Caco-2 (cell line): ENCODE results near the gene DNAJB13. TPM values are rescaled to one million over a fixed set of nuclear protein-coding genes. Genes with fewer than 3 reads are reported as not detected.

ENCODE experiments used
- BruUV-seq: library from RNA; stranded (reverse); fragments of 400-500 nt; replicated peaks from 2 replicates; lab custom pipeline; 2021; lab: Mats Ljungman, UMichigan
- CTCF ChIA-PET: fragments of 300-600 bp; sonication (Branson Sonifier 250); formaldehyde crosslinking; loops from one replicate; lab custom pipeline; 2022; ENCODE audit warnings: antibody characterized with exemption; lab: Charles Lee
- POLR2A ChIA-PET: fragments of 300-600 bp; sonication (Branson Sonifier 250); formaldehyde crosslinking; loops from one replicate; lab custom pipeline; 2022; ENCODE audit warnings: antibody characterized with exemption; lab: Charles Lee
- DNase-seq, 2 experiments: peaks; one replicate each; pipeline versions ENCODE4 v3.0.0 to v3.0.0-alpha.2; 2020 to 2022
- H3K27me3 ChIP-seq: replicated peaks from 2 replicates; pipeline ENCODE4 v1.6.0; 2011; ENCODE audit warnings: low read length; ENCODE audit not compliant: control insufficient read depth, insufficient read depth
- H3K36me3 ChIP-seq: 2 replicates; pipeline ENCODE4 v1.5.1; 2011; ENCODE audit warnings: low read length; ENCODE audit not compliant: control insufficient read depth, insufficient read depth
- H3K4me1 ChIP-seq: fragments of 250-450 bp; sonication (Bioruptor Pico); 2 replicates; pipeline ENCODE4 v1.5.1; 2020; ENCODE audit warnings: mild to moderate bottlenecking
- H3K4me3 ChIP-seq: 2 replicates; pipeline ENCODE4 v1.5.1; 2011; ENCODE audit warnings: low read depth, mild to moderate bottlenecking, control low read depth, low read length
- H3K9me3 ChIP-seq: fragments of 250-450 bp; sonication (Bioruptor Pico); 2 replicates; pipeline ENCODE4 v1.5.1; 2020; ENCODE audit warnings: mild to moderate bottlenecking, moderate library complexity
- H3K27ac Mint-ChIP-seq: one replicate; pipeline ENCODE4 v1.8.0; 2022; ENCODE audit warnings: mixed read lengths; ENCODE audit not compliant: unreplicated experiment
- H3K27me3 Mint-ChIP-seq: one replicate; pipeline ENCODE4 v1.8.0; 2022; ENCODE audit warnings: mixed read lengths; ENCODE audit not compliant: insufficient read depth, unreplicated experiment
- H3K36me3 Mint-ChIP-seq: one replicate; pipeline ENCODE4 v1.8.0; 2022; ENCODE audit warnings: mild to moderate bottlenecking, mixed read lengths; ENCODE audit not compliant: insufficient read depth, unreplicated experiment
- H3K4me1 Mint-ChIP-seq: one replicate; pipeline ENCODE4 v1.8.0; 2022; ENCODE audit warnings: low read depth, mixed read lengths; ENCODE audit not compliant: unreplicated experiment
- H3K4me3 Mint-ChIP-seq: one replicate; pipeline ENCODE4 v1.8.0; 2022; ENCODE audit warnings: mild to moderate bottlenecking, moderate library complexity, mixed read lengths; ENCODE audit not compliant: unreplicated experiment
- H3K9me3 Mint-ChIP-seq: one replicate; pipeline ENCODE4 v1.8.0; 2022; ENCODE audit warnings: mixed read lengths; ENCODE audit not compliant: unreplicated experiment
- CTCF ChIP-seq, 2 experiments: fragments of 200-600 bp in 1 of 2; IDR thresholded peaks; 1 replicate in 1 of 2; 2 replicates in 1 of 2; pipeline versions ENCODE4 v1.5.1 to v1.8.0; 2011 to 2022; ENCODE audit warnings: antibody characterized with exemption in 1 of 2, control low read depth in 1 of 2, inconsistent platforms in 1 of 2, low read depth in 1 of 2, low read length in 1 of 2, mild to moderate bottlenecking in 1 of 2, moderate library complexity in 1 of 2; ENCODE audit not compliant: insufficient read depth in 1 of 2, severe bottlenecking in 1 of 2, unreplicated experiment in 1 of 2
- intact Hi-C: fragments of 100-400 bp; cut with micrococcal nuclease; formaldehyde crosslinking; loops from one replicate; pipeline ENCODE4 v1.10.0; 2022; ENCODE audit not compliant: unreplicated experiment
- total RNA-seq: library from RNA; stranded (reverse); gene quantifications from 2 replicates; pipeline ENCODE4 v1.2.3, GENCODE V29; 2022

The DNAJB13 gene
- total RNA-seq, 1 experiment from 2014 or later, result 0.52 TPM

GRCh38 chr11:74015919-74016684 lies 65.3 kb downstream of the DNAJB13 start:
- CTCF ChIA-PET, result no interaction called here
- no peak overlapping the region for H3K27ac Mint-ChIP-seq
- peaks cover 5% of the 10 kb centered on the region for H3K36me3 Mint-ChIP-seq

GRCh38 chr11:74017631-74018030 lies 66.8 kb downstream of the DNAJB13 start:
- Histone ChIP-seq H3K9me3 (no peaks in the 10 kb centered on the region), H3K36me3 (no peaks in the 10 kb centered on the region), H3K27me3 (no peaks in the 10 kb centered on the region), H3K4me3 (no peak overlapping the region), H3K4me1 (peaks cover 23% of the 10 kb centered on the region)
- no TSS peak for BruUV-seq
- Mint-ChIP-seq H3K4me1 (no peaks in the 10 kb centered on the region), H3K27me3 (no peaks in the 10 kb centered on the region), H3K4me3 (no peak overlapping the region), H3K36me3 (peaks cover 5% of the 10 kb centered on the region), H3K27ac (no peak overlapping the region), H3K9me3 (no peaks in the 10 kb centered on the region)
- TF ChIP-seq CTCF (IDR thresholded peaks at IDR 0.05; ENCODE audit: insufficient read depth in 1 of 2, low read depth in 1 of 2, low read length in 1 of 2, severe bottlenecking in 1 of 2, unreplicated experiment in 1 of 2), result no peak
- ChIA-PET CTCF (interaction anchor here (0.9 kb wide), 1 partner anchor 35 kb away, joined by 3 read pairs; the partner anchor contains the start of gene UCP2), POLR2A (no interaction called here)
- DNase-seq, result no peak
- intact Hi-C loops, result no loop called here

More at GRCh38 chr11:74015919-74016684, 65.3 kb downstream of the DNAJB13 start:
- H3K4me3 Mint-ChIP-seq, result no peak overlapping the region
- H3K27me3 ChIP-seq, result no peaks in the 10 kb centered on the region
- DNase-seq, result no peak
- no peak for TF ChIP-seq CTCF (IDR thresholded peaks at IDR 0.05; ENCODE audit: insufficient read depth in 1 of 2, low read depth in 1 of 2, low read length in 1 of 2, severe bottlenecking in 1 of 2, unreplicated experiment in 1 of 2)
- no peaks in the 10 kb centered on the region for H3K27me3 Mint-ChIP-seq
- H3K9me3 ChIP-seq, result no peaks in the 10 kb centered on the region
- no peaks in the 10 kb centered on the region for H3K4me1 Mint-ChIP-seq
- POLR2A ChIA-PET, result no interaction called here
- intact Hi-C loops, result no loop called here
- H3K36me3 ChIP-seq, result no peaks in the 10 kb centered on the region
- no TSS peak for BruUV-seq
- H3K9me3 Mint-ChIP-seq, result no peaks in the 10 kb centered on the region
- no peak overlapping the region for H3K4me3 ChIP-seq
- peaks cover 23% of the 10 kb centered on the region for H3K4me1 ChIP-seq

GRCh38 chr11:74018331-74019005 lies 67.6 kb downstream of the DNAJB13 start:
- DNase-seq, result no peak
- H3K4me1 Mint-ChIP-seq, result peaks cover 2% of the 10 kb centered on the region
- H3K36me3 Mint-ChIP-seq, result peaks cover 5% of the 10 kb centered on the region
- peaks cover 24% of the 10 kb centered on the region for H3K4me1 ChIP-seq
- H3K4me3 Mint-ChIP-seq, result no peak overlapping the region
- H3K9me3 Mint-ChIP-seq, result no peaks in the 10 kb centered on the region
- no peak overlapping the region for H3K4me3 ChIP-seq
- no peaks in the 10 kb centered on the region for H3K27me3 ChIP-seq
- peak overlapping the region; percentile 9 for H3K27ac Mint-ChIP-seq
- CTCF ChIA-PET, result interaction anchor here (0.9 to 1.9 kb wide), 3 partner anchors 14 to 303 kb away, joined by 3 to 5 read pairs (median 3); partner anchors contain the start of gene UCP2
- no peaks in the 10 kb centered on the region for H3K27me3 Mint-ChIP-seq
- BruUV-seq, result no TSS peak
- H3K9me3 ChIP-seq, result no peaks in the 10 kb centered on the region
- no peaks in the 10 kb centered on the region for H3K36me3 ChIP-seq
- intact Hi-C loops, result loop anchor here (1.0 kb wide), 1 partner anchor 51 kb away; no protein-coding TSS in a partner anchor
- TF ChIP-seq CTCF (IDR thresholded peaks at IDR 0.05; ENCODE audit: insufficient read depth in 1 of 2, low read depth in 1 of 2, low read length in 1 of 2, severe bottlenecking in 1 of 2, unreplicated experiment in 1 of 2), result no peak
- POLR2A ChIA-PET, result interaction anchor here (1.5 kb wide), 1 partner anchor 36 kb away, joined by 5 read pairs; the partner anchor contains the start of gene UCP2
